ENCODE results near the gene GFY.
A peak's percentile ranks its signal among the peaks of the same experiment; 100 is the strongest.

The GFY gene

GRCh38 chr19:49425178-49425577 is at the start of gene GFY:
TSS of gene GFY (plus strand) at chr19:49425388. CDS start at chr19:49426431, 1,043 bp downstream.
- DNase-seq, result no peak

GRCh38 chr19:49378512-49378911 is 46.7 kb upstream of the GFY start:
- DNase-seq, result no peak

- DNase-seq, result no peak
These were observed 44.8 kb upstream of the GFY start for GRCh38 chr19:49380391-49380790.

GRCh38 chr19:49382639-49383038 is 42.5 kb upstream of the GFY start:
- DNase-seq, result no peak

- no peak for DNase-seq
These were observed 41.6 kb upstream of the GFY start for GRCh38 chr19:49383599-49383998.

DNA sequence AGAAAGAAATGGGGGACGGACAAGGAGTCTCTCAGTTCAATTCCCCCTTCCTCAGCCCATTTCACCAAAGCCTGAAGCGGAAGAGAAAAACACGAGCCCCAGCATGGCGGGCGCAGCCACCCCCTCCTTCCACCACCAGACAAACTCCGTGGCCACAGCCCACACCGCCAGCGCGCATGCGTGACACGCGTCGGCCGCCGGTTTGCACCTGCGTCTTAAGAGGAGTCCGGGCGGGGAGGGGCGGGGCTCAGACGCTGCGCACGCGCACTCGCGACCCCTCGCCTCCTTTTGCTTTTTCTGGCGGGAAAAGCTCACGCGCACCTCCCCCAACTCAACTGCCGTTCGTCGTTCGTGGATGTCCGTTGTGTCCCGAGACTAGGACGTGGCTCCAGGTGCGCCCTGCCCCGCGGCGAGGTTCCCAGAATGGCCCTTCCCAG is 37.2 kb upstream of the GFY start, which contains the start of gene KASH5:
KASH5 (plus strand) TSS at position 314 of the 437 bp plus-strand sequence. CDS start 2,635 bp downstream, outside the sequence.
- peak; percentile 73 for DNase-seq

GRCh38 chr19:49389406-49389805 is 35.8 kb upstream of the GFY start:
- DNase-seq, result no peak

- DNase-seq, result no peak
These were observed 34.9 kb upstream of the GFY start for GRCh38 chr19:49390131-49390928.

DNA sequence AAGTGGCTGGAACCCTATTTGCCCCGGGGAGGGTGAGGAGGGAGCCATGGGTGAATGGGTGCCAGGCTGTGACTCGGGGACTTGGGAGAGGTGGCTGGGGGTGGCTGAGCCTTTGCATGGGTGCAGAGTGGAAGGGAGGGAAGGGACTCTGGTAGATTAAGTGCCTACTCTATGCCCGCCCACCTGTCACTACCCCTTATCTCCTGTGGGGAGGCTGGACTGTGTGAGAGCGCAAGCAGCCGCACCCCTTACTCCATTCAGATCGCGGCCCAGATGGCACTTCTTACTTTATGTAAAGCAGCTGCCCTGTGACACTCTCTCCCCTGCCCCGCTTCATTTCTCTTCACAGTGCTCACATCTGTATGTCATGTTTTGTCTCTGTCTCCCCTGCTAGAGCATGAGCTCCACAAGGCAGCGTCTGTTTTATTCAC is 34.2 kb upstream of the GFY start:
- DNase-seq, result no peak

DNA sequence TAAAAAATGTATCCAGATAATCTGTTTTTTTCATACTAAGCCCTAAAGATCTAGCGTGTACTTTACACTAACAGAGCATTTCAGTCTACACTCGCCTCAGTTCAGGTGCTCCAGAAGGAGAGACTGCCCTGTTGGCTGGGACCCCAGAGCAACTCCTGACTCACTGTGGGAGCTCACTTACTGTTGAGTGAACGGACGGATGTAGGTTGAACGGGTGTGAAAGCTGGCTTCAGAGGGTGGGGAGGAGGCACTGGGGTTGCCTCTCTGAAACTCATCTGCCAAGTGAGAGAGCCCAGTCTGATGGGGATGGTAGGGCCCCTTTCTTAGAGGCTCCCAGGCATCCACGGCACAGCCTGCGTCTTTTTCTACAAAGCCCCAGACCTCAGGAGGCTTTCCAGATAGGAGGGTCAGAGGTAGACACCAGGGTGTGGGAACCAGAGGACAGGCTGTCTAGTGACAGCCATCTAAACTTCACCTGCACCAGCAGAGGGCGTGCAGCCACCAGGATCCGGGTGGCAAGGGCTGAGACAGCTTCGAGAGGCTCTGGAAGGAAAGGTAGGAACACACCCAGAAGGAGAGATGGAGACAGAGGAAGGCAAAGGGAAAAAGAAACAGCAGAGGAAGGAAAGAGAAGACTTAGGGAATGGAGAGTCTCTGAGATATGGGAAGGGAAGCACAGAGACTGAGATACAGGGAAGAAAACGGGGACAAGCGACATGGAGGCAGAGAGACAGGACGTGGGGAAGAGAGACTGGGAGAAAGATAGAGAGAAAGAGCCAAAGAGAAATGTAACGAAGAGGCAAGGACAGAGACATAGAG is 33.4 kb upstream of the GFY start:
- DNase-seq, result peak; percentile 87

DNA sequence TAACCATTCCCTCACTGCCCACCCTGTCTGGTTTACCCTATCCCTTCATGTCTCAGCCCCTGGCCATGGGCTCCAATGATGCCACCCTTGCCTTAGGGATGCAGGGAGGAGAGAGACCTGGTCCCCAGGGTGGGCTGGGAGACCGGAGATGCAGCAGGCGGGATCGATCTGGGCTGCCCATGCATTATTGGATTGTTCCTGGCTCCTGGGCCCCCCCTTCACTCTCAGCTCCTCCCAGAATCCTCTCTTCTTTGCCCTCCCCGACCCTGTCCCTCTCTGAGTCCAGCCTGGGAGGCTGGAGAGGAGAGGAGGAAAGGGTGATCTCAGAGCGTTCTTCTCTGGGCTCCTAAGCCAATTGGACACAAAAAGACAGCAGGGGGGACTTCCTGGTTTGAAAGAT is 31.3 kb upstream of the GFY start:
- no peak for DNase-seq

DNA sequence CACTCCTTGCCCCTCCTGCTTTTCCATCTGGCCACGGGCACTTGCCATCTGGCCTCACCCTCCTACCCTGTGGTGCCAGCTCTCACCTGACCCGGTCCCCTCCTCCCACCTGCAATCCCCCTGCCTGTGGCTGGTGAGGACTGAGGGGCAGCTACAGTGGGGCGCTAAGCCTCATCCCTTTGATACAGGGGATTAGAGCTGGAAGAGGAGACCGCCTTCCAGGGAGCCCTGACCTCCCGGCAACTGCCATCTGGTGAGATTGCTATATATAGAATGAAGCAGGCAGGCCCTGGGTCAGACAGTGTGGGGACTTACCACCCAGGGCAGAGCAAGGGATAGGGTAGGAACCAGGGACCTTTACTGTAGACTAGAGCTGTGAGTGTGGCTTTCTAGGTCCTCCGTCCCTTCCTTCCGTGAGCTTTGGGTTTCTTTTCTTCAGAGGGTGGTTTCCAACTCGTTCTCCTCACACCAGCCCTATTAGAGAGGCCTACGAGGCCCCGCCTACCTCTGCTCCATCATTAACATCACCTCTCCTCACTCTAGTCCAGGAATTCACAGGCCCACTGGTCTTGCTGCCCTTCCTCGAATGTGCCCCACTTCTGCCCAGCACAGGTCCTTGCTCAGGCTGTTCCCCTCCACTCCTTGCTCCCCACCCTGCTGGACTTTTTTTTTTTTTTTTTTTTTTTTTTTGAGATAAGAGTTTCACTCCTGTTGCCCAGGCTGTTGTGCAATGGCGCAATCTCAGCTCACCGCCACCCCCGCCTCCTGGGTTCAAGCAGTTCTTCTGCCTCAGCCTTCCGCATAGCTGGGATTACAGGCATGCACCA is 29.4 kb upstream of the GFY start:
- no peak for DNase-seq

- no peak for DNase-seq
These were observed 28.3 kb upstream of the GFY start for GRCh38 chr19:49396738-49397505.

- no peak for DNase-seq
These were observed 27.1 kb upstream of the GFY start for GRCh38 chr19:49398001-49398615.

DNA sequence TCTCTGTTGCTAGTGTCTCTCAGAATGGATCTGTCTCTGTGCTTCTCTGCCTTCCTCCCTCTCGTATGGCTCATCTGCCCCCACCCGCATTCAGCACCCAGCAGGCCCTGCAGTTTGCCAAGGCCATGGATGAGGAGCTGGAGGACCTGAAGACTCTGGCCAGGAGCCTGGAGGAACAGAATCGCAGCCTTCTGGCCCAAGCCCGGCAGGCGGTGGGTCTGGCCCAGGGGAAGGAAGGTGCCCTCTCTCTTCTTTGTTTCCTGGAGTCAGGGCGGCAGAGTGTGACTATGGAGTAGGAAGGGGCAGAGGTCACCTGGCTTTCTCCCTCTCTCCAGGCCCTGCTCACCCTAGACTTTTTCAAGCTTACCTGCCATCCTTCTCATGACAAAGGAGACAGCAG is 26.3 kb upstream of the GFY start:
- DNase-seq, result no peak

DNA sequence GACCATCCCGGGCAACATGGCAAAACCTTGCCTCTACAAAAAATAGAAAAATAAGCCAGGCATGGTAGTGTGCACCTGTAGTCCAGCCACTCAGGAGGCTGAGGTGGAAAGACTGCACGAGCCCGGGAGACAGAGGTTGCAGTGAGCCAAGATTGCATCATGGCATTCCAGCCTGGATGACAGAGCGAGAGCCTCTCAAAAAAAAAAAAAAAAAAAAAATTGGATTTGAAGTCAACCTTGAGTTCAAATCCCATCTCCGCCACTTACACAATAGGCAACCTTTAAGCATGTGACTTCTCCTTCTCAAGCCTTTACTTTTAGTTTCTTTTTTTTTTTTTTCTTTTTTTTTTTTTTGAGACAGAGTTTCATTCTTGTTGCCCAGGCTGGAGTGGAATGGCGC is 25.2 kb upstream of the GFY start:
- DNase-seq, result no peak

GRCh38 chr19:49403404-49404187 is 21.6 kb upstream of the GFY start:
- no peak for DNase-seq

DNA sequence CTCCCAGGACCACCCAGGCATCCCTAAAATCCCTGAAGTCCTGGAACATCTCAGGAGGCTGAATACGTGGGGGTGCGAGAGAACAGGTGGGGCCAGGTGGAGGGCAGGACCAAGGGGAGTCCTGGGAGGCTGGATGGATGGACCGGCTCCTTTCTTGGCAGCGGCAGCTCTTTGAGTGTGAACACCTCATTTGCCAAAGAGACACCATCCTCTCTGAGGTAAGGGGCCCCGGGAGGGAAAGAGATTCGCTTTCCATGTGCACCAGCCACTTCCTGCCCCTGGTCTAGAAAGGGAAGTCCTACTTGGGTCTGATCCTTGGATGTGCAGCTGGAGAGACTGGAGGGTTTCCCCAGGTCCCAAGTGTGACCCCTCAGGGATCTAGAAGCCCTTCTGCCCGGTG is 18.1 kb upstream of the GFY start:
- no peak for DNase-seq

DNA sequence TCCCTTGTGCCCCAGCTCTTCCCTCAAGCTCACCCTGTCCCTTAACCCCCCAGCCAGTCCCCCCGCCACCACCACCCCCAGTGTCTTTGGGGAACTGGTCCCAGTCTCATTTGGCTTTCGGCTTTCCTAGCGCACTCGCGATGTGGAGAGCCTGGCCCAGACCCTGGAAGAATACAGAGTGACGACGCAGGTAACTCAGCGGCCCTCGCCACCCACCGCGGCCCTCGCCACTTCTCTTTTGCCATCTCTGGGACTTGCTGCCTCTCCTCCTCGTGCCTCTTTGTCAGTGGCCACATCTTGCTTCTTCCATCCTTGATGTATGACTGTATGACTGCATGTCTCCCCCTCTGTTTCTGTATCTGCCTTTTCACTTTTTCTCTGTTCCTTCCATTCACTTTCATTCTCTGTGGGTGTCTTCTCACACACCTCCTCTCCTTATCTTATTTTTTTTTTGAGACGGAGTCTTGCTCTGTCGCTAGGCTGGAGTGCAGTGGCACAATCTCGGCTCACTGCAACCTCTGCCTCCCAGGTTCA is 17.6 kb upstream of the GFY start:
- no peak for DNase-seq

- no peak for DNase-seq
These were observed 16.3 kb upstream of the GFY start for GRCh38 chr19:49408816-49409440.

Data from right hindlimb (tissue), 1 donor.